Pulmonary artery endothelial cell (primary cell): ENCODE measurements around the gene ALG1L2. TPM values are rescaled to one million over a fixed set of nuclear protein-coding genes. Genes with fewer than 3 reads are reported as not detected.
A peak's percentile ranks its signal among the peaks of the same experiment; 100 is the strongest.
"Not testable (repeated sequence)": the region's sequence is repeated elsewhere in the genome, so short reads cannot be mapped to it uniquely, and the experiment has no call there.

Experiments used
- DNase-seq: peaks from one replicate; pipeline ENCODE4 v3.0.0-alpha.2; 2011; ENCODE audit warnings: low read depth, low spot score
- total RNA-seq: library from RNA; depleted of rRNA; stranded (reverse); fragments of >200 nt; gene quantifications from 2 replicates; pipeline ENCODE4 v1.2.3, GENCODE V29; 2014

The ALG1L2 gene
- total RNA-seq, 1 donor from 2014 or later, result not detected

GRCh38 chr3:130093741-130094391, 12.2 kb downstream of the ALG1L2 start:
- no peak for DNase-seq

DNA sequence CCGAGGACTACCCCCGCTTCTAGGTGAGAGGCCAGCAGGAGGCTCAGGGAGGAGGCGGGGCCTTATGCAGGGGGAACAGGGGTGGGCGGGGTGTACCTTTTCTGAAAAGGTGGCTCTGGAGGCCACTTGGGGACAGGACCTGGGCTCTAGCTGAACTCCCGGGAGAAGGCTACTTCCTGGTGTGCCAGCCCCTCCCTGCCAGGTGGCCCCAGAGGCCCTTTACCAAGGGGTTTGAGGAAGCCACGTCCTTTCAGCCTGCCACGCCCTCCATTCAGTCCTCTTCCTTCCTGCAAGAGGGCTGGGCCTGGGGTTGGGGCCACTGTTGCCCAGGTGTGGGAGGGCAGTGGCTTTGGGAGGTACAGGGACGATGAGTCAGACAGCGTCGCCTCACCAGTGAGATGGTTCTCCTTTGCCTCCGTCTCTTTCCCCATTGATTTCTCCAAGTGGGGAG, 12.9 kb downstream of the ALG1L2 start:
- DNase-seq, result not testable (repeated sequence)

- DNase-seq, result not testable (repeated sequence)
Observed at GRCh38 chr3:130095858-130096257, 14.2 kb downstream of the ALG1L2 start.

DNA sequence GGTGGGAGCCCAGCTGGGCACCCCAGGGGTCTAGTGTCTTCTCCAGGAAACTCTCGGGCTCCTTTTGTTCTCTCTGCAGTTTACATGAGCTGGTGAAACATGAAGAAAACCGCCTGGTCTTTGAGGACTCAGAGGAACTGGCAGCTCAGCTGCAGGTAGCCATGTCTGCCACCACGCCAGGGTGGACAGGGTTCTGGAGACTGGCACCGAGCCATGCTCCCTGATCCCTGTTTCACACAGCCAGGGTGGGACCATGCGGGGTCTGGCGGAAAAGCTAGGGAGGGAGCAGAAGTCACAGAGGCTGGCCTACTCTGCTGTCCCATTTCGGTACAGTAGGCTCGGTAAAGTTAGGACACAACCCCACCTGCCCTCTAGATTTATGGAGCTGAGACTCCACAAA, 15.5 kb downstream of the ALG1L2 start:
- not testable (repeated sequence) for DNase-seq

GRCh38 chr3:130097690-130098638, 16.3 kb downstream of the ALG1L2 start:
- DNase-seq, result not testable (repeated sequence)

DNA sequence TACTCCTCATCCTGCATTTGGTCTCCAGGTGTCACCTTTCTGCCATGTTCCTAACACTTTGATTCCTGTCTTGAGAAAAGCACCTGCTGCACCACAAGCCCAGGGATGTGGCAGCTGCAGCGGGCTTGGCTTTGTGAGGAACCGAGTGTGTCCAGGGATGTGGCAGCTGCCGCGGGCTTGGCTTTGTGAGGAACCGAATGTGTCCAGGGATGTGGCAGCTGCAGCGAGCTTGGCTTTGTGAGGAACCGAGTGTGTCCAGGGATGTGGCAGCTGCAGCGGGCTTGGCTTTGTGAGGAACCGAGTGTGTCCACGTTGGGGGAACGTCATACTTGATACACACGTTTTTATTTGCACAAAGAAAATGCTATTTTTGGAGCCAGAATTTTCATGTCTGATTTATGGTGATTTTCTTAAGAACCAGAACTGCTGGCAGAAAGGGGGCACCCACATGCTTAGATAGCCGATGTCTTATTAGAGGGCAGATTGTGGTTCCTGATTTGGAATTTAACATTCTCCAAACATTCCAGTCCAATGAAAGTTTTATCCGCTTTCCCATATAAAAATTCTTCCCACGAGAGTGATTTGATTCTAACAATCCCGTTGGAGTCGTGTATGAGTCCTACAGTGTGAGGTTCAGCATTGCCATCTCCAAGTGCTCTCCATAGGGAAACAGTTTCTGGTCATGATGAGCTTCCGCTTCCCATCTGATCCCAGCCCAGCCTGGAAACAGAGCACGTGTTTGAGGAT, 17.2 kb downstream of the ALG1L2 start:
- DNase-seq, result not testable (repeated sequence)

DNA sequence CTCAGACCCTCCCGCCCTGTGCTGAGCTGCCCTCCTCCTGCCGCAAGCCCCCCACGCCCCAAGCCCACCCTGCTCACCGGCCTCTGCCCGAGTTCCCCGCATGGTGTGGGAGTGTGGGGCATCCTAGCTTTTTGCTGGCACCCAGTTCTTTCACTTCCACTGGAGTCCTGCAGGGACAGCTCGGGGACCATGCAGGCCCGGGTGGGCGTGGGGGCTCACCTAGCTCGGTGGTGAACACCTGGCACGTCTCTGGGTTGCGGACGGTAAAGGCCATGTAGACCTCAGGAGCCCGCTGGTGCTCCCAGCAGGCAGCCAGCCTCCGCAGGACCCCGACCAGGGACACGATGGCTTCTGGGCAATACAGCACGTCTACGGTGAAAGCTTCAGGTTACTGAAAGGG, 20.9 kb downstream of the ALG1L2 start:
- DNase-seq, result not testable (repeated sequence)

DNA sequence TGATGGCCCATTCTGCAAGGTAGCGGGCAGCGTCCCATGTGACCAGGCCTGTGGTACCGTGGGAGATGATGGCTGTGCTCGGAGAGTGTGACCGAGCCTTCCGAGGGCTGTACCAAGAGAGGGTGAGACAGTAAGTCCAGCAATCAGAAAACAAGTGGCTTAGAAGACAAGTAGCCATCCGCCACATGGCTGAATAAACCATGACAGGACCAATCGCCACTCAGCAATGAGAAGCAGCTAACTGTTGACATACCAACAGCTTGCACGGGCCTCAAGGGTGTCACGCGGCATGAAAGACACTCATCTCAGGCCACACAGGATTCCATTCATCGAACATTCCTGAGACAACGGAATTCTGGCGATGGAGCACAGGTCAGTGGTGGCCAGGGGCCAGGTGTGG, 22.6 kb downstream of the ALG1L2 start:
- DNase-seq, result not testable (repeated sequence)

DNA sequence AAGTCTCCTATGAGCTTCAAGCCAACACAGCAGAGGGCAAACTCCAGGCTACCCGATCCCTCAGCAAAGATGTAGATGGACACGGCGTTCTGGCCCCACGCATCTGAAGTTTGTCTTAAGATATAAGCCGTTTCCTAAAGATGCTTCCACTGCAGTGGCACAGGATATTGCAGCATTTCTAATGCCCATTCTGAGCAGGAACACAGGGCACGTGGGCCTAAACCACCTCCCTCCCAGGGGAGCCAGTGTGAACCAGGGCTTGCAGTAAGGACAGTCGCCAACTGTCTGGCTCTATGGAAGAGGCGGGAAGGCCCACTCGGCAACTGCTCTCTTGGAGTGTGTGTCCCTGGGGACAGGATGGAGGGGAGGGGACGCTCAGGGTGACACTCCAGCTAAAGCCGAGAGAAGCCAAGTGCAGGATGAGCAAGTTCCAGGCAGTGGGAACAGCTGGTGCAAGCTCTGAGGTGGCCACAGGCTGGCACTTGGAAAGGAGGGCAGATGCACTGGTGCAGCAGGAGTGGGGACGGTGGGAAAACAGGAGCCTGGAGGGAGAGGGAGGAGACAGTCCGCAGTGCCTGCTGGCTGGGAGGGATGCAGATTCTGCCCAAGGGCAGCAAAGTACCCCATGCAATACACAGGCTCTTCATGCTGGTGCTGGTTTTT, 25.8 kb downstream of the ALG1L2 start:
- not testable (repeated sequence) for DNase-seq

DNA sequence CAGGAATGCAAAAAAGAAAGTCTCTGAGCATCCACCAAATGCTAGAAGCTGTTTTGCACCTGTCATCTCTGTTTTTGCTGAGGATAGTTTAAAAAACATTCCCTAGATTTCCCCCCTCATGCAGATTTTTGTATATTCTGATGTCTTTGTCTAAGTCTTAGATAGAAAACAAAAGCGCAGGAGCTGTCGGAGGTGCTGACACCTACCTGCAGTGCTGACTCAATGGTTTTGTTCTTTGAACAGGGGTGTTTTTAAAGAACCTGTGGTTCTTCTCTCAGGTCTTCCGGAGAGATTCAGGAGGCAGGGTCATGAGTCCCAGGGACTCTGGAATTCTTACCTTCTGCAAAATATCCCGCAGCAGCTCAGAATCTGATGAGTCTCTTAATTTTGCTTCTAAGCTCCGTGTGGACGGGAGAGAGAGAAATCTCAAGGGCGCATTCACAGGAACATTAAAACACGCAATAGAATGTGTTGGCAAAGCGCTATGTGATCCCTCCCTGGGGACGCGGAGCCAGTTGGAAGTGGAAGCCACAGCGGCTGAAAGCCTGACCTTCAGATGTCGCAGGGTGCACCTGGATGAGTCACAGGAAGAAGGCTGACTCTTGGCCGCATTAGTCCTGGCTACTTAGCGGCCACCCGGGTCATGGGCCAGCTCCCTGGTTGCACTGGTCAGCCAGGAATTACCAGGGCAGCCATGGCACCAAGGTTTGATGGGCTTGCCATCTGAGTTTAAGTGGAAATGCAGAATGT, 27.4 kb downstream of the ALG1L2 start:
- DNase-seq, result not testable (repeated sequence)

GRCh38 chr3:130110386-130111169, 28.9 kb downstream of the ALG1L2 start:
- DNase-seq, result not testable (repeated sequence)

DNA sequence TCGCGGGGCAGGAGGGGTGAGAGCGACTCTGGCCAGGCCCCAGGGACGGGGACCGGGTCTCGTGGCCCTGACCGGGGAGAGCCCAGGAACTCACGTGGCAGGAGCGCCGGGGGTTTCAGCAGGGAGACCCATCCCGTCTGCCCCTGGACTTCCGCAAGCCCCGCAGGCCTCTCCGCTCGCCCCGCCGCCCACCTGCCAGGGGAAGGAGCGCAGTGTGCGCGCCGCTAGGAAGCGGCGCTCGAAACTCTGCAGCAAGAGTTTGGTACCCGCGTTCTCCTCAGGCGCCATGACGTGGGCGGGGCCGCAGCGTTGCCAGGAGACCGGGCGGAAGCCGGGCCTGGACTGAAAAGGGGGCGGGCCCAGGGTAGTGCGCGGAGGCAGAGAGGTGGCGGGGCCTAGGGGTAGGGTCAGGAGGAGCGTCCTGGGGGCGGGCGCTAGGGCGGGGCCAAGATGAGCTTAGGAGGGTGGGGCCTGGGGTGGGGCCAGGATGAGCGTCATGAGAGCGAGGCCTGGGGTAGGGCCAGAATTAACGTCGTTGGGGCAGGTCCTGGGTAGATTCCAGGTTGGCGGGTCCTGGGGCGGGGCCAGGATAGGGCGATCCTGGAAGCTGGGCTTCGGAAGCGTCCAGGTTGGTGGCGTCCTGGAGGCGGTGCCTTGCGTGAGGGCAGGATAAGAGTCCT, 29.7 kb downstream of the ALG1L2 start:
- DNase-seq, result peak; percentile 91

DNA sequence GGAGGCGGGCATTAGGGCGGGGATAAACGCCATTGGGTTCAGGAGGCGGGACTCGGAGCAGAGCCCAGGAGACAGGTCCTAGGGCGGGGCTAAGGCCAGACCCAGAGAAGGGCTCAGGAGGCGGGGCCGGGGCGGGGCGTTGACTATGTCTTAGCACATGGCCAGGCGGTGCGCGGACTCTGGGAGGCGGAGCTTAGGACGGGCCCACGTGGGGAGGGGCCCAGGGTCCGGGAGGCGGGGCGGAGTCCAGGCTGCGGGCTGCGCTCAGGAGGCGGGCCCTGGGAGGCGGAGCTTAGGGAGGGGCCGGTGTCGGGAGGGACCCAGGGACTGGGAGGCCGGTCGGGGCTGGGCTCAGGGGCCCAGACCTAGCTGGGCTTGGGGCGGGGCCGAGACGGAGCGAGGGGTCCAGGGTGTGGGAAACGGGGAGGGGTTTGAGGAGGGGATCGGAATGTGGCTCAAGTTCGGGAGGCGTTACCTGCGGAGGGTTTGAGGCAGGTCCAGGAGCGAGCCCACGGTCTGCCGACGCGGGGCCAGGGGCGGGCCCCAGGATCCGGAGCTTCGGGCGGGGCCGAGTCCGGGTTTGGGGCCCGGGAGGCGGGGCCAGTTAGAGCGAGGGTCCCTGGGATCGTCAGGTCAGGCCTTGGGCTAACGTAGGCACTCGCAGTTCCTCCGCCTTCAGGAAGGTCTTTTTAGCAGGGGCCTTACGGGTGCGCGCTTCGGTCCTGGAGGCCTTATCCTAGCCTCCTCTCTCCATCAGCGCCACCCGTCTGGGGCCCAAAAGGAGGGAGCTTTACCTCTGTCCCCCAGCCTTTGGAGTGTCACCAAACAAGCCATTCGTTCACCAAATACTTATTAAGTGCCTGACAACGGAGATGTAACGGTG, 30.5 kb downstream of the ALG1L2 start:
- peak; percentile 73 for DNase-seq

- DNase-seq, result not testable (repeated sequence)
Observed at GRCh38 chr3:130112748-130113073, 31.1 kb downstream of the ALG1L2 start.

GRCh38 chr3:130115400-130115799, 33.8 kb downstream of the ALG1L2 start:
- not testable (repeated sequence) for DNase-seq

DNA sequence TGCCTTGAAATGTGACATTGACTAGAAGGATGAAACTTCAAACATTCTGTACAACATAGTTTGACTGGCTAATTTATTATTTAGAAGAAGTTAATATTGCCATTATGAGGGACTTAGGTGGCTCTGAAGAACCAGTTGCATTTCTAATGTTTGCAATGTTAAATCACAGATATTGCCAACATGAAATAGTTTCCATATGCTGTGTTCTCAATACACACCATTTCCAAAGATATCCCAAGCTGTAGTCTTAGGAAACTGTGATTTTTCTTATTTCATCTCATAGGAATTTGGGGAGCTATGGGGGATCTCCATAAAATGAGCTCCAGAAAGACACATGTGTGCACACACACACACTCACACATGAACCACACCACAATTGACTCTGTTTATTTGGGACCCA, 36.3 kb downstream of the ALG1L2 start:
- DNase-seq, result no peak

DNA sequence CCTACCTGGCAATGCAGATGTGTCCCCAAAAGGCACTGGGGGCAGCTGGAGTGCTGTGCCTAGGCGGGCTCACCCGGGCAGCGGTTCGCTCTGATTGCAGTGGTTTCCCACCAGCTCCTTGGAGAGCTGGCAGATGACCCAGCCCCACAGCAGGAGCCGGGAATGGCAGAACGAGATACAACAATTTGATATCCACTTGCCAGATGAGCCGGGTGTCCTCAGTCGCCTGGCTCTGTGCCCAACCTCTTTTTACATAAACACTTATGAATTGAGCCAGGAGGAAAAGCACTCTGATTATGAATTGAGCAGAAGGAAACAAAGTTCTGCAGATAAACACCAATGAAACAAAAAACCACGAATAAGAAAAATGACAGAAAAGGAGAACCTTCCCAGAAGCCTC, 38.2 kb downstream of the ALG1L2 start:
- not testable (repeated sequence) for DNase-seq

GRCh38 chr3:130120291-130120690, 38.7 kb downstream of the ALG1L2 start:
- not testable (repeated sequence) for DNase-seq
